Thoracic aorta (tissue), 2 donors: Measurements from ENCODE around the gene CCND2. TPM values are rescaled to one million over a fixed set of nuclear protein-coding genes. Genes with fewer than 3 reads are reported as not detected.

ENCODE experiments used
- ATAC-seq: fragments of 150-250 bp; one replicate; pipeline ENCODE4 v1.8.0; 2017; ENCODE audit warnings: low read depth; ENCODE audit not compliant: insufficient number of reproducible peaks, low FRiP score
- DNase-seq: peaks from one replicate; pipeline ENCODE4 v3.0.0-alpha.2; 2020; ENCODE audit warnings: low spot score
- H3K27ac ChIP-seq, 2 donors: fragments of 200-600 bp; sonication (generic); 1 replicate in 1 of 2; 2 replicates in 1 of 2; pipeline ENCODE4 v1.5.1; 2016; ENCODE audit warnings: mild to moderate bottlenecking in 2 of 2, moderate library complexity in 2 of 2
- H3K27me3 ChIP-seq: fragments of 200-600 bp; sonication (generic); replicated peaks from 2 replicates; pipeline ENCODE4 v1.6.0; 2016; ENCODE audit warnings: mild to moderate bottlenecking; ENCODE audit not compliant: insufficient read depth
- H3K36me3 ChIP-seq: fragments of 200-600 bp; sonication (generic); one replicate; pipeline ENCODE4 v1.5.1; 2016
- H3K4me1 ChIP-seq, 2 donors: fragments of 200-600 bp; sonication (generic); 1 replicate in 1 of 2; 2 replicates in 1 of 2; pipeline versions ENCODE4 v1.5.1 to v1.6.0; 2016; ENCODE audit warnings: low read depth in 2 of 2, mild to moderate bottlenecking in 1 of 2; ENCODE audit not compliant: control insufficient read depth in 1 of 2
- H3K4me3 ChIP-seq: fragments of 200-600 bp; sonication (generic); 2 replicates; pipeline ENCODE4 v1.5.1; 2016; ENCODE audit warnings: mild to moderate bottlenecking
- H3K9me3 ChIP-seq: fragments of 200-600 bp; sonication (generic); 2 replicates; pipeline ENCODE4 v1.5.1; 2016
- CTCF ChIP-seq: fragments of 200-600 bp; sonication (generic); IDR thresholded peaks from one replicate; pipeline ENCODE4 v1.5.1; 2019; ENCODE audit warnings: antibody characterized with exemption
- total RNA-seq, 2 donors: library from RNA; depleted of rRNA; stranded (reverse); fragments of >200 nt; gene quantifications; one replicate each; pipeline versions ENCODE4 v1.1.0 to v1.2.3, GENCODE V29; 2016

Gene CCND2
- total RNA-seq, 2 donors from 2014 or later: 108 to 153 TPM

GRCh38 chr12:4312251-4312650 lies 38.7 kb downstream of the CCND2 start:
- Histone ChIP-seq H3K9me3 (no peaks in the 10 kb centered on the region), H3K36me3 (peaks cover 7% of the 10 kb centered on the region)

GRCh38 chr12:4320497-4320852 lies 46.9 kb downstream of the CCND2 start:
- peak; percentile 69 for ATAC-seq
- DNase-seq: no peak
- no peak for TF ChIP-seq CTCF
- H3K4me1 ChIP-seq: peaks cover 9 to 10% of the 10 kb centered on the region in 2 donors
- no peaks in the 10 kb centered on the region for H3K9me3 ChIP-seq
- peak overlapping the region; percentile 80 for H3K4me3 ChIP-seq
- peak overlapping the region; percentile 72 to 84 for H3K27ac ChIP-seq
- H3K36me3 ChIP-seq: no peaks in the 10 kb centered on the region
- no peaks in the 10 kb centered on the region for H3K27me3 ChIP-seq

More at GRCh38 chr12:4312251-4312650, 38.7 kb downstream of the CCND2 start:
- Histone ChIP-seq H3K4me3 (no peak overlapping the region), H3K27me3 (no peaks in the 10 kb centered on the region), H3K4me1 (peaks cover 0 to 5% of the 10 kb centered on the region in 2 donors), H3K27ac (no peak overlapping the region)
- TF ChIP-seq CTCF: no peak
- DNase-seq: no peak
- ATAC-seq: no peak

GRCh38 chr12:4320853-4321701 lies 47.5 kb downstream of the CCND2 start, which contains the start of gene TIGAR:
TIGAR (plus strand) TSS chr12:4321213; CDS start chr12:4321272, 59 bp downstream.
- peak within 1 kb of the TSS; percentile 80 for H3K4me3 ChIP-seq
- peaks cover 9 to 10% of the 10 kb centered on the region in 2 donors for H3K4me1 ChIP-seq
- no peaks in the 10 kb centered on the region for H3K36me3 ChIP-seq
- peak; percentile 56 for DNase-seq
- peak; percentile 92 for ATAC-seq
- no peaks in the 10 kb centered on the region for H3K9me3 ChIP-seq
- TF ChIP-seq CTCF: no peak
- H3K27ac ChIP-seq: peak within 1 kb of the TSS; percentile 72 to 86
- H3K27me3 ChIP-seq: no peaks in the 10 kb centered on the region

- H3K27ac ChIP-seq: no peak overlapping the region
- no peaks in the 10 kb centered on the region for H3K9me3 ChIP-seq
- DNase-seq (no peak), ATAC-seq (no peak)
- no peak overlapping the region for H3K4me3 ChIP-seq
- H3K27me3 ChIP-seq: no peaks in the 10 kb centered on the region
- H3K36me3 ChIP-seq: no peaks in the 10 kb centered on the region
- H3K4me1 ChIP-seq: peaks cover 9 to 10% of the 10 kb centered on the region in 2 donors
- TF ChIP-seq CTCF: no peak
Observed at GRCh38 chr12:4322726-4323125, 49.2 kb downstream of the CCND2 start.

Other genes with a start within 250 kb of the CCND2 start
- 1 to 10 TPM; 4.1 to 9.5 TPM for gene TIGAR, start 47.5 kb downstream of the CCND2 start, total RNA-seq
- gene FGF23, start 106.0 kb downstream of the CCND2 start, total RNA-seq: not detected
- not detected for gene FGF6, start 172.1 kb downstream of the CCND2 start, total RNA-seq